ENCODE data around the gene SEPTIN12.
"Not testable (repeated sequence)": the region's sequence is repeated elsewhere in the genome, so short reads cannot be mapped to it uniquely, and the experiment has no call there.

SEPTIN12 gene

GRCh38 chr16:4784444-4784987 lies 3.6 kb downstream of the SEPTIN12 start:
- DNase-seq (ENCODE audit: low read depth, low spot score), result not testable (repeated sequence)

- DNase-seq (ENCODE audit: low read depth, low spot score), result no peak
Measured at GRCh38 chr16:4783951-4784336, 4.2 kb downstream of the SEPTIN12 start.

GRCh38 chr16:4783251-4783950 lies 4.7 kb downstream of the SEPTIN12 start:
- no peak for DNase-seq (ENCODE audit: low read depth, low spot score)

GRCh38 chr16:4780235-4780634 lies 7.9 kb downstream of the SEPTIN12 start:
- no peak for DNase-seq (ENCODE audit: low read depth, low spot score)

GRCh38 chr16:4778050-4778392 lies 10.1 kb downstream of the SEPTIN12 start:
- no peak for DNase-seq (ENCODE audit: low read depth, low spot score)

GRCh38 chr16:4777339-4778049 lies 10.7 kb downstream of the SEPTIN12 start:
- DNase-seq (ENCODE audit: low read depth, low spot score), result no peak

GRCh38 chr16:4776141-4776705 lies 11.9 kb downstream of the SEPTIN12 start:
- DNase-seq (ENCODE audit: low read depth, low spot score), result no peak

GRCh38 chr16:4775005-4775404 lies 13.1 kb downstream of the SEPTIN12 start:
- DNase-seq (ENCODE audit: low read depth, low spot score), result no peak

- DNase-seq (ENCODE audit: low read depth, low spot score), result no peak
Measured at GRCh38 chr16:4772351-4772750, 15.8 kb downstream of the SEPTIN12 start.

- DNase-seq (ENCODE audit: low read depth, low spot score), result no peak
Measured at GRCh38 chr16:4771646-4772045, 16.5 kb downstream of the SEPTIN12 start.

- DNase-seq (ENCODE audit: low read depth, low spot score), result no peak
Measured at GRCh38 chr16:4769306-4769638, 18.9 kb downstream of the SEPTIN12 start.

- DNase-seq (ENCODE audit: low read depth, low spot score), result peak; percentile 84
Measured at GRCh38 chr16:4768549-4769305, 19.4 kb downstream of the SEPTIN12 start.

- no peak for DNase-seq (ENCODE audit: low read depth, low spot score)
Measured at GRCh38 chr16:4767872-4768548, 20.1 kb downstream of the SEPTIN12 start.

GRCh38 chr16:4766875-4767628 lies 21.1 kb downstream of the SEPTIN12 start, which contains the start of gene ZNF500:
Gene ZNF500 (minus strand): TSS chr16:4767162. CDS start chr16:4765978, 1,184 bp downstream.
- peak; percentile 88 for DNase-seq (ENCODE audit: low read depth, low spot score)

- DNase-seq (ENCODE audit: low read depth, low spot score), result no peak
Measured at GRCh38 chr16:4765511-4766474, 22.4 kb downstream of the SEPTIN12 start.

GRCh38 chr16:4763791-4764190 lies 24.4 kb downstream of the SEPTIN12 start:
- DNase-seq (ENCODE audit: low read depth, low spot score), result no peak

- DNase-seq (ENCODE audit: low read depth, low spot score), result no peak
Measured at GRCh38 chr16:4762205-4762604, 25.9 kb downstream of the SEPTIN12 start.

GRCh38 chr16:4760221-4760910 lies 27.8 kb downstream of the SEPTIN12 start:
- DNase-seq (ENCODE audit: low read depth, low spot score), result no peak

- no peak for DNase-seq (ENCODE audit: low read depth, low spot score)
Measured at GRCh38 chr16:4755687-4756086, 32.5 kb downstream of the SEPTIN12 start.
